Measurements from ENCODE around the gene NMT1. TPM values are rescaled to one million over a fixed set of nuclear protein-coding genes. Genes with fewer than 3 reads are reported as not detected.

NMT1 gene
- total and polyA plus RNA-seq, 2 of the 13 experiments (the other 11 are each of a cell fraction or from before 2014, with no cell fraction given), result 75.7 to 142 TPM

DNA sequence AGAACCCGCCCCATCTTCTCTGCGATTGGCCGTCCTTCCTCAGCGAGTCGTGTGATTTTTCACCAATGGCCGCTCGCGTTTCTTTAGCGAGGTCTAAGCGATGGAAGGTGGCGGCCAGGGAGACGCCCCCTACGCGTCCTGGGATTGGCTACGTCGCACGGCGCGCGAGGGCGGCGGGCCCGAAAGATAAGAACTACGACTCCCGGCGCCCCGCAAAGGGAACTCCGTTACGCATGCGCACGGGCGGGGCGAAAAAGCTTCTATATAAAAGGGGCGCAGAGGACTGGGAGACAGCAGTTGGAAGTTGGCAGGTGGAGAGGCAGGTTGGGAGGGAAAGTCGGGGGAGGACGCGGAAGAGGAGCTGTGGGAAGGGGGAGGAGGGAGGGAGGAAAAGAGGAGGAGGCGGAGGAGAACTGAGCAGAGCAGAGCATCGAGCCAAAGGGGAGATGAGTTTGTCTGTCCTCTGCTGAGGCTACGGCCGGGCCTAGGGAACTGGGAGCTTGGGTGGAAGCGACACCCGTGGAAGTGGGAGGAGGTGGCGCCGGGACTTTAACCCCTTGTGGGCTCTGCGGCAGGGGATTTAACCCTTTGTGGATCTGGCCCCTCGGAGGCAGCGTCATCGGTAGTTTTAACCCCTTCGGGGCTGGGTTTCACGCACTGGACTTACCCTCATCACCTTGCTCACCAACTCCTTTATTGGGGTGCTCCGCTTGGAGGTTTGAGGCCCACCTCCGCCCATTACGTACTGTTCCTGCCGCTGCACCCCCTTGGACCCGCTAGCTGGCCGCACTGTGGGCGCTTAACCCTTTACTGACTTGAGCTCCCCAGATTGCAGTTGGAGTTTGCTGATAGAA is 87.3 kb downstream of the NMT1 start, which contains the start of gene HEXIM1 (continued):
- TF ChIP-seq, protein P1, sequence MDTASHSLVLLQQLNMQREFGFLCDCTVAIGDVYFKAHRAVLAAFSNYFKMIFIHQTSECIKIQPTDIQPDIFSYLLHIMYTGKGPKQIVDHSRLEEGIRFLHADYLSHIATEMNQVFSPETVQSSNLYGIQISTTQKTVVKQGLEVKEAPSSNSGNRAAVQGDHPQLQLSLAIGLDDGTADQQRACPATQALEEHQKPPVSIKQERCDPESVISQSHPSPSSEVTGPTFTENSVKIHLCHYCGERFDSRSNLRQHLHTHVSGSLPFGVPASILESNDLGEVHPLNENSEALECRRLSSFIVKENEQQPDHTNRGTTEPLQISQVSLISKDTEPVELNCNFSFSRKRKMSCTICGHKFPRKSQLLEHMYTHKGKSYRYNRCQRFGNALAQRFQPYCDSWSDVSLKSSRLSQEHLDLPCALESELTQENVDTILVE (CRISPR knock-in tag; IDR thresholded peaks at IDR 0.05), result peak; percentile 41
- TF ChIP-seq ZNF83 (CRISPR knock-in tag; IDR thresholded peaks at IDR 0.05; ENCODE audit: borderline replicate concordance) (0 out of 2 replicates have a peak, but pooled peaks have one; percentile 85), SRSF9 (IDR thresholded peaks at IDR 0.05; ENCODE audit: borderline replicate concordance, insufficient read depth, low read depth, low read length, poor library complexity, severe bottlenecking) (no peak), RBAK (CRISPR knock-in tag; IDR thresholded peaks at IDR 0.05) (0 out of 2 replicates have a peak, but pooled peaks have one; percentile 62), IKZF1 (IDR thresholded peaks at IDR 0.05) (no peak), MAFF (IDR thresholded peaks at IDR 0.05; ENCODE audit: low read depth, low read length) (no peak; the same call in 1 of the 2 replicates), FOXP1 (IDR thresholded peaks at IDR 0.05) (peak; percentile 73), FOXP1 (CRISPR knock-in tag; IDR thresholded peaks at IDR 0.05) (peak; percentile 28; the same call in 1 of the 2 replicates), BCL6 (CRISPR knock-in tag; IDR thresholded peaks at IDR 0.05) (peak; percentile 32; the same call in 1 of the 2 replicates), GTF2F1 (IDR thresholded peaks at IDR 0.05; ENCODE audit: low read length) (peak; percentile 99), SALL1 (CRISPR knock-in tag; IDR thresholded peaks at IDR 0.05) (peak; percentile 94), ZNF768 (CRISPR knock-in tag; IDR thresholded peaks at IDR 0.05) (peak; percentile 77; the same call in 1 of the 2 replicates), ZNF672 (CRISPR knock-in tag; IDR thresholded peaks at IDR 0.05) (peak; percentile 98), ISX (CRISPR knock-in tag; conservative IDR thresholded peaks at IDR 0.05) (no peak), NR1H2 (CRISPR knock-in tag; IDR thresholded peaks at IDR 0.05; ENCODE audit: borderline replicate concordance, low read depth) (peak; percentile 63; the same call in 1 of the 2 replicates), FLYWCH1 (CRISPR knock-in tag; IDR thresholded peaks at IDR 0.05) (no peak), HDAC1 (CRISPR knock-in tag; IDR thresholded peaks at IDR 0.05) (peak; percentile 81)
- TF ChIP-seq, protein P2, sequence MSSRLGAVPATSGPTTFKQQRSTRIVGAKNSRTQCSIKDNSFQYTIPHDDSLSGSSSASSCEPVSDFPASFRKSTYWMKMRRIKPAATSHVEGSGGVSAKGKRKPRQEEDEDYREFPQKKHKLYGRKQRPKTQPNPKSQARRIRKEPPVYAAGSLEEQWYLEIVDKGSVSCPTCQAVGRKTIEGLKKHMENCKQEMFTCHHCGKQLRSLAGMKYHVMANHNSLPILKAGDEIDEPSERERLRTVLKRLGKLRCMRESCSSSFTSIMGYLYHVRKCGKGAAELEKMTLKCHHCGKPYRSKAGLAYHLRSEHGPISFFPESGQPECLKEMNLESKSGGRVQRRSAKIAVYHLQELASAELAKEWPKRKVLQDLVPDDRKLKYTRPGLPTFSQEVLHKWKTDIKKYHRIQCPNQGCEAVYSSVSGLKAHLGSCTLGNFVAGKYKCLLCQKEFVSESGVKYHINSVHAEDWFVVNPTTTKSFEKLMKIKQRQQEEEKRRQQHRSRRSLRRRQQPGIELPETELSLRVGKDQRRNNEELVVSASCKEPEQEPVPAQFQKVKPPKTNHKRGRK (CRISPR knock-in tag; IDR thresholded peaks at IDR 0.05), result no peak
- TF ChIP-seq, protein P3, sequence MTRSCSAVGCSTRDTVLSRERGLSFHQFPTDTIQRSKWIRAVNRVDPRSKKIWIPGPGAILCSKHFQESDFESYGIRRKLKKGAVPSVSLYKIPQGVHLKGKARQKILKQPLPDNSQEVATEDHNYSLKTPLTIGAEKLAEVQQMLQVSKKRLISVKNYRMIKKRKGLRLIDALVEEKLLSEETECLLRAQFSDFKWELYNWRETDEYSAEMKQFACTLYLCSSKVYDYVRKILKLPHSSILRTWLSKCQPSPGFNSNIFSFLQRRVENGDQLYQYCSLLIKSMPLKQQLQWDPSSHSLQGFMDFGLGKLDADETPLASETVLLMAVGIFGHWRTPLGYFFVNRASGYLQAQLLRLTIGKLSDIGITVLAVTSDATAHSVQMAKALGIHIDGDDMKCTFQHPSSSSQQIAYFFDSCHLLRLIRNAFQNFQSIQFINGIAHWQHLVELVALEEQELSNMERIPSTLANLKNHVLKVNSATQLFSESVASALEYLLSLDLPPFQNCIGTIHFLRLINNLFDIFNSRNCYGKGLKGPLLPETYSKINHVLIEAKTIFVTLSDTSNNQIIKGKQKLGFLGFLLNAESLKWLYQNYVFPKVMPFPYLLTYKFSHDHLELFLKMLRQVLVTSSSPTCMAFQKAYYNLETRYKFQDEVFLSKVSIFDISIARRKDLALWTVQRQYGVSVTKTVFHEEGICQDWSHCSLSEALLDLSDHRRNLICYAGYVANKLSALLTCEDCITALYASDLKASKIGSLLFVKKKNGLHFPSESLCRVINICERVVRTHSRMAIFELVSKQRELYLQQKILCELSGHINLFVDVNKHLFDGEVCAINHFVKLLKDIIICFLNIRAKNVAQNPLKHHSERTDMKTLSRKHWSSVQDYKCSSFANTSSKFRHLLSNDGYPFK (CRISPR knock-in tag; IDR thresholded peaks at IDR 0.05; ENCODE audit: borderline replicate concordance), result peak; percentile 82; the same call in 1 of the 2 replicates
- TF ChIP-seq, protein P4, sequence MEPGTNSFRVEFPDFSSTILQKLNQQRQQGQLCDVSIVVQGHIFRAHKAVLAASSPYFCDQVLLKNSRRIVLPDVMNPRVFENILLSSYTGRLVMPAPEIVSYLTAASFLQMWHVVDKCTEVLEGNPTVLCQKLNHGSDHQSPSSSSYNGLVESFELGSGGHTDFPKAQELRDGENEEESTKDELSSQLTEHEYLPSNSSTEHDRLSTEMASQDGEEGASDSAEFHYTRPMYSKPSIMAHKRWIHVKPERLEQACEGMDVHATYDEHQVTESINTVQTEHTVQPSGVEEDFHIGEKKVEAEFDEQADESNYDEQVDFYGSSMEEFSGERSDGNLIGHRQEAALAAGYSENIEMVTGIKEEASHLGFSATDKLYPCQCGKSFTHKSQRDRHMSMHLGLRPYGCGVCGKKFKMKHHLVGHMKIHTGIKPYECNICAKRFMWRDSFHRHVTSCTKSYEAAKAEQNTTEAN (CRISPR knock-in tag; conservative IDR thresholded peaks at IDR 0.05), result no peak; the same call in 1 of the 2 replicates
- TF ChIP-seq, protein P5, sequence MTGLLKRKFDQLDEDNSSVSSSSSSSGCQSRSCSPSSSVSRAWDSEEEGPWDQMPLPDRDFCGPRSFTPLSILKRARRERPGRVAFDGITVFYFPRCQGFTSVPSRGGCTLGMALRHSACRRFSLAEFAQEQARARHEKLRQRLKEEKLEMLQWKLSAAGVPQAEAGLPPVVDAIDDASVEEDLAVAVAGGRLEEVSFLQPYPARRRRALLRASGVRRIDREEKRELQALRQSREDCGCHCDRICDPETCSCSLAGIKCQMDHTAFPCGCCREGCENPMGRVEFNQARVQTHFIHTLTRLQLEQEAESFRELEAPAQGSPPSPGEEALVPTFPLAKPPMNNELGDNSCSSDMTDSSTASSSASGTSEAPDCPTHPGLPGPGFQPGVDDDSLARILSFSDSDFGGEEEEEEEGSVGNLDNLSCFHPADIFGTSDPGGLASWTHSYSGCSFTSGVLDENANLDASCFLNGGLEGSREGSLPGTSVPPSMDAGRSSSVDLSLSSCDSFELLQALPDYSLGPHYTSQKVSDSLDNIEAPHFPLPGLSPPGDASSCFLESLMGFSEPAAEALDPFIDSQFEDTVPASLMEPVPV (CRISPR knock-in tag; IDR thresholded peaks at IDR 0.05), result peak; percentile 92; the same call in 1 of the 2 replicates

All from HepG2 (cell line).